ENCODE measurements around the gene IRF9. TPM values are rescaled to one million over a fixed set of nuclear protein-coding genes. Genes with fewer than 3 reads are reported as not detected.

Gene IRF9
- total and polyA plus RNA-seq, 2 of the 13 experiments (the other 11 are each of a cell fraction or from before 2014, with no cell fraction given) = 14.9 to 49.7 TPM

DNA sequence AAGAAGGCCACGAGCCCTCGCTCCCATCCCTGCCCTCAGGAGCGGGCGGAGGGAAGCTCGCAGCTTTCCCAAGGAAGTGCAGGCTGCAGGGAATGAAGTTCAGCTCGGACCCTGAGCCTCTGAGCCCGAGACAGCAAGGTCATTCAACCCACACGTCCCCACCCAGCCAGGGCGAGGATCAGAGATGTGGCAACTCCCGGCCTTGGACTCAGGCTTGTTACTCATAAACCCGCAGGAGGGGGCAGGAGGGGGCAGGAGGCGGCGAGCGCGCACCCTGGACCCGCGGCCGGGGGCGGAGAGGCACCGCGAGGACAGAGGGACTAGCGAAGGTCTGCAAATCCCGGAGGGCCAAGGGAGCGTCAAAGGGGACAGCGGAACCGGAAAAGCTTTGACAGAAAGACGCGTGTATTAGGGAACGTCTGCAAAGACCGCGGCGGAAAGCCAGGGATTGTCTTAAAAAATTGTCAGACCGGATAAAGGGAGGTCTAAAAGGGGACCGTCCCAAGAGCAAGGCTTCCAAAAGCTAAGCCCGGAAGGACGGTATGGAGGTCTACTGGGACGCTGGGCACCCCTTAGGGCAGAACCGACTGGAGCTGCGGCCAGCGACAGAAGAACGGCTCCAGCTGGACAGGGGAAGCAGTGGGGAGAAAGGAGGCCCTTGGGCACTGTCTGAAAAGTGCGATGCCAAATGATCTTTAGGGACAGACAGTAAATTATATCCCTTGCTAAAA lies 47.1 kb upstream of the IRF9 start (continued):
- peak in 1 of 2 experiments; percentile 83; a peak in 2 of 4 replicates for TF ChIP-seq REST (IDR thresholded peaks at IDR 0.05; ENCODE audit: borderline replicate concordance in 1 of 2, low read depth in 1 of 2, low read length in 2 of 2)
- peak; percentile 79 for TF ChIP-seq ZNF280D (CRISPR knock-in tag; IDR thresholded peaks at IDR 0.05)
- TF ChIP-seq, protein P1, sequence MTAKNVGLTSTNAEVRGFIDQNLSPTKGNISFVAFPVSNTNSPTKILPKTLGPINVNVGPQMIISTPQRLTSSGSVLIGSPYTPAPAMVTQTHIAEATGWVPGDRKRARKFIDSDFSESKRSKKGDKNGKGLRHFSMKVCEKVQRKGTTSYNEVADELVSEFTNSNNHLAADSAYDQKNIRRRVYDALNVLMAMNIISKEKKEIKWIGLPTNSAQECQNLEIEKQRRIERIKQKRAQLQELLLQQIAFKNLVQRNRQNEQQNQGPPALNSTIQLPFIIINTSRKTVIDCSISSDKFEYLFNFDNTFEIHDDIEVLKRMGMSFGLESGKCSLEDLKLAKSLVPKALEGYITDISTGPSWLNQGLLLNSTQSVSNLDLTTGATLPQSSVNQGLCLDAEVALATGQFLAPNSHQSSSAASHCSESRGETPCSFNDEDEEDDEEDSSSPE (CRISPR knock-in tag; IDR thresholded peaks at IDR 0.05) = peak; percentile 85
- peak; percentile 100 for TF ChIP-seq CEBPB (IDR thresholded peaks at IDR 0.05; ENCODE audit: borderline replicate concordance, low read depth, low read length)
- TF ChIP-seq NFYC (CRISPR knock-in tag; IDR thresholded peaks at IDR 0.05) = peak; percentile 74
- TF ChIP-seq ZNF12 (CRISPR knock-in tag; IDR thresholded peaks at IDR 0.05) = 0 out of 2 replicates have a peak, but pooled peaks have one; percentile 46
- no peak; the same call in 1 of the 2 replicates for TF ChIP-seq MAFF (IDR thresholded peaks at IDR 0.05; ENCODE audit: low read depth, low read length)
- no peak for TF ChIP-seq NONO (IDR thresholded peaks at IDR 0.05)
- no peak for TF ChIP-seq NONO (CRISPR knock-in tag; conservative IDR thresholded peaks at IDR 0.05)
- TF ChIP-seq ZNF672 (CRISPR knock-in tag; IDR thresholded peaks at IDR 0.05) = no peak
- peak; percentile 74; the same call in 1 of the 2 replicates for TF ChIP-seq MZF1 (CRISPR knock-in tag; IDR thresholded peaks at IDR 0.05; ENCODE audit: borderline replicate concordance)
- peak; percentile 99 for TF ChIP-seq ERF (CRISPR knock-in tag; IDR thresholded peaks at IDR 0.05)
- TF ChIP-seq REL (CRISPR knock-in tag; conservative IDR thresholded peaks at IDR 0.05) = no peak
- 0 out of 2 replicates have a peak, but pooled peaks have one; percentile 81 for TF ChIP-seq ZNF367 (CRISPR knock-in tag; IDR thresholded peaks at IDR 0.05; ENCODE audit: borderline replicate concordance)
- peak; percentile 93 for TF ChIP-seq KAT8 (CRISPR knock-in tag; IDR thresholded peaks at IDR 0.05)
- TF ChIP-seq TOE1 (CRISPR knock-in tag; IDR thresholded peaks at IDR 0.05) = no peak
- no peak for TF ChIP-seq NR2F2 (IDR thresholded peaks at IDR 0.05; ENCODE audit: borderline replicate concordance, low read depth)
- TF ChIP-seq KDM4B (CRISPR knock-in tag; IDR thresholded peaks at IDR 0.05) = peak; percentile 99
- peak; percentile 89 for TF ChIP-seq EED (CRISPR knock-in tag; IDR thresholded peaks at IDR 0.05)
- peak; percentile 97 for TF ChIP-seq KLF9 (CRISPR knock-in tag; IDR thresholded peaks at IDR 0.05; ENCODE audit: low read depth)
- TF ChIP-seq HDAC2 (CRISPR knock-in tag; IDR thresholded peaks at IDR 0.05) = peak; percentile 100
- TF ChIP-seq YY1 (IDR thresholded peaks at IDR 0.05; ENCODE audit: insufficient read depth, insufficient replicate concordance, low read depth, low read length) = peak; percentile 76

Measured in HepG2 (cell line).